Measurements from ENCODE around the gene ACER3. TPM values are rescaled to one million over a fixed set of nuclear protein-coding genes. Genes with fewer than 3 reads are reported as not detected.

Gene ACER3
- total RNA-seq, 1 donor from 2014 or later: 25.7 TPM

GRCh38 chr11:76837696-76838677 is 22.7 kb upstream of the ACER3 start:
- Mint-ChIP-seq H3K27ac (ENCODE audit: unreplicated experiment) (no peak overlapping the region), H3K36me3 (ENCODE audit: unreplicated experiment) (no peaks in the 10 kb centered on the region), H3K27me3 (ENCODE audit: unreplicated experiment) (peaks cover 2% of the 10 kb centered on the region), H3K4me1 (ENCODE audit: low read depth, unreplicated experiment) (peaks cover 8% of the 10 kb centered on the region), H3K9me3 (ENCODE audit: unreplicated experiment) (no peaks in the 10 kb centered on the region), H3K4me3 (ENCODE audit: unreplicated experiment) (no peak overlapping the region)
- DNase-seq: no peak
- TF ChIP-seq, protein P1, sequence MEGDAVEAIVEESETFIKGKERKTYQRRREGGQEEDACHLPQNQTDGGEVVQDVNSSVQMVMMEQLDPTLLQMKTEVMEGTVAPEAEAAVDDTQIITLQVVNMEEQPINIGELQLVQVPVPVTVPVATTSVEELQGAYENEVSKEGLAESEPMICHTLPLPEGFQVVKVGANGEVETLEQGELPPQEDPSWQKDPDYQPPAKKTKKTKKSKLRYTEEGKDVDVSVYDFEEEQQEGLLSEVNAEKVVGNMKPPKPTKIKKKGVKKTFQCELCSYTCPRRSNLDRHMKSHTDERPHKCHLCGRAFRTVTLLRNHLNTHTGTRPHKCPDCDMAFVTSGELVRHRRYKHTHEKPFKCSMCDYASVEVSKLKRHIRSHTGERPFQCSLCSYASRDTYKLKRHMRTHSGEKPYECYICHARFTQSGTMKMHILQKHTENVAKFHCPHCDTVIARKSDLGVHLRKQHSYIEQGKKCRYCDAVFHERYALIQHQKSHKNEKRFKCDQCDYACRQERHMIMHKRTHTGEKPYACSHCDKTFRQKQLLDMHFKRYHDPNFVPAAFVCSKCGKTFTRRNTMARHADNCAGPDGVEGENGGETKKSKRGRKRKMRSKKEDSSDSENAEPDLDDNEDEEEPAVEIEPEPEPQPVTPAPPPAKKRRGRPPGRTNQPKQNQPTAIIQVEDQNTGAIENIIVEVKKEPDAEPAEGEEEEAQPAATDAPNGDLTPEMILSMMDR (IDR thresholded peaks at IDR 0.05; ENCODE audit: partially characterized antibody, unreplicated experiment): no peak

DNA sequence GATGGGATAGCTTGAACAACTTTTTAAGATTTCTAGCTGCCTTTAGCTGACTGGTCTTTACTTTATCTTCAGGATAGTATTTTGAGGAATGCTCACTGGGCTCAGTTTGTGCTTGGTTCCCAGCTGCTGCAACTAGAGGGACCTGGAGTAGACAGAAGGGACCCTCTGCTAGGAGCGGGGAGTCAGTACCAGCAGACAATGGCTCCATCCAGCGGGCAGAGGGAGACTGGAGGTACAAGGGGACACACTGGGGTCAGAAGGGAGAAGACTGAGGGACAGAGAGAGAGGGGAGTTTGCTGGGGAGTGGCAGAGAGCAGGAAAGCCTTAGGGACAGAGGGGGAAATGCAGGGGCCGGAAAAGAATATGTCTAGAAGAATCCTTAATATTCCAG is 22.0 kb upstream of the ACER3 start:
- Mint-ChIP-seq H3K36me3 (ENCODE audit: unreplicated experiment) (no peaks in the 10 kb centered on the region), H3K4me1 (ENCODE audit: low read depth, unreplicated experiment) (peaks cover 8% of the 10 kb centered on the region), H3K27ac (ENCODE audit: unreplicated experiment) (peak overlapping the region; percentile 6), H3K27me3 (ENCODE audit: unreplicated experiment) (peaks cover 2% of the 10 kb centered on the region), H3K4me3 (ENCODE audit: unreplicated experiment) (no peak overlapping the region), H3K9me3 (ENCODE audit: unreplicated experiment) (no peaks in the 10 kb centered on the region)
- TF ChIP-seq, protein P1 (IDR thresholded peaks at IDR 0.05; ENCODE audit: partially characterized antibody, unreplicated experiment): no peak
- peak; percentile 49 for DNase-seq

- no peaks in the 10 kb centered on the region for H3K9me3 Mint-ChIP-seq (ENCODE audit: unreplicated experiment)
Measured at GRCh38 chr11:76839311-76839710, 21.4 kb upstream of the ACER3 start.

GRCh38 chr11:76841923-76842452 is 18.7 kb upstream of the ACER3 start:
- no peak overlapping the region for H3K4me3 Mint-ChIP-seq (ENCODE audit: unreplicated experiment)
- peaks cover 8% of the 10 kb centered on the region for H3K4me1 Mint-ChIP-seq (ENCODE audit: low read depth, unreplicated experiment)
- H3K9me3 Mint-ChIP-seq (ENCODE audit: unreplicated experiment): no peaks in the 10 kb centered on the region
- DNase-seq: no peak
- H3K36me3 Mint-ChIP-seq (ENCODE audit: unreplicated experiment): no peaks in the 10 kb centered on the region
- H3K27me3 Mint-ChIP-seq (ENCODE audit: unreplicated experiment): peaks cover 2% of the 10 kb centered on the region
- H3K27ac Mint-ChIP-seq (ENCODE audit: unreplicated experiment): no peak overlapping the region
- TF ChIP-seq, protein P1 (IDR thresholded peaks at IDR 0.05; ENCODE audit: partially characterized antibody, unreplicated experiment): no peak

More at GRCh38 chr11:76839311-76839710, 21.4 kb upstream of the ACER3 start:
- no peak for DNase-seq
- Mint-ChIP-seq H3K4me1 (ENCODE audit: low read depth, unreplicated experiment) (peaks cover 8% of the 10 kb centered on the region), H3K36me3 (ENCODE audit: unreplicated experiment) (no peaks in the 10 kb centered on the region), H3K27me3 (ENCODE audit: unreplicated experiment) (peaks cover 2% of the 10 kb centered on the region), H3K27ac (ENCODE audit: unreplicated experiment) (no peak overlapping the region), H3K4me3 (ENCODE audit: unreplicated experiment) (no peak overlapping the region)
- TF ChIP-seq, protein P1 (IDR thresholded peaks at IDR 0.05; ENCODE audit: partially characterized antibody, unreplicated experiment): no peak

GRCh38 chr11:76843907-76844306 is 16.8 kb upstream of the ACER3 start:
- no peaks in the 10 kb centered on the region for H3K27me3 Mint-ChIP-seq (ENCODE audit: unreplicated experiment)
- H3K27ac Mint-ChIP-seq (ENCODE audit: unreplicated experiment): no peak overlapping the region
- no peak for DNase-seq
- TF ChIP-seq, protein P1 (IDR thresholded peaks at IDR 0.05; ENCODE audit: partially characterized antibody, unreplicated experiment): no peak
- peaks cover 2% of the 10 kb centered on the region for H3K9me3 Mint-ChIP-seq (ENCODE audit: unreplicated experiment)
- no peaks in the 10 kb centered on the region for H3K36me3 Mint-ChIP-seq (ENCODE audit: unreplicated experiment)
- H3K4me3 Mint-ChIP-seq (ENCODE audit: unreplicated experiment): no peak overlapping the region
- H3K4me1 Mint-ChIP-seq (ENCODE audit: low read depth, unreplicated experiment): peaks cover 3% of the 10 kb centered on the region

Measured in glutamatergic neuron (in vitro differentiated cells).